HEK293 (cell line): ENCODE data around the gene CTDNEP1.

Experiments used
- CTCF ChIA-PET: fragments of 350-600 bp; formaldehyde crosslinking; extraction: SDS; loops from one replicate; lab custom pipeline; 2021; ENCODE audit warnings: antibody characterized with exemption; lab: Yijun Ruan, JAX
- POLR2A ChIA-PET: fragments of 300-600 bp; formaldehyde crosslinking; extraction: SDS; loops from one replicate; lab custom pipeline; 2020; ENCODE audit warnings: antibody characterized with exemption, inconsistent platforms; lab: Yijun Ruan, JAX
- H3K27ac ChIP-seq: fragments of 200-500 bp; sonication (Bioruptor generic); 2 replicates; pipeline ENCODE4 v1.5.1; 2014; ENCODE audit warnings: low read depth, low read length, control low read depth, inconsistent platforms; ENCODE audit errors: extremely low read depth
- H3K36me3 ChIP-seq, 2 experiments: fragments of 200-500 bp in 1 of 2; sonication (Bioruptor generic) in 1 of 2; 1 replicate in 1 of 2; 2 replicates in 1 of 2; pipeline ENCODE4 v1.5.1; 2014 to 2017; ENCODE audit warnings: inconsistent platforms in 2 of 2, low read length in 2 of 2; ENCODE audit not compliant: control insufficient read depth in 2 of 2, insufficient read depth in 1 of 2
- H3K4me1 ChIP-seq: fragments of 200-500 bp; sonication (Bioruptor generic); 2 replicates; pipeline ENCODE4 v1.5.1; 2014; ENCODE audit warnings: mild to moderate bottlenecking, low read length, inconsistent platforms; ENCODE audit not compliant: control insufficient read depth, insufficient read depth
- H3K4me3 ChIP-seq: 2 replicates; pipeline ENCODE4 v1.5.1; 2011; ENCODE audit warnings: low read depth, mild to moderate bottlenecking, control low read depth, low read length, moderate library complexity
- H3K9me3 ChIP-seq: fragments of 200-500 bp; sonication (Bioruptor generic); 2 replicates; pipeline ENCODE4 v1.5.1; 2014; ENCODE audit warnings: low read depth, low read length, inconsistent platforms; ENCODE audit not compliant: control insufficient read depth, insufficient read depth
- BCL11A ChIP-seq: fragments of 450-650 bp; formaldehyde crosslinking; IDR thresholded peaks from 2 replicates; pipeline ENCODE4 v1.5.1; 2016; ENCODE audit warnings: low read depth, missing biosample characterization, missing genetic modification characterization
- GLIS1 ChIP-seq: fragments of 450-650 bp; formaldehyde crosslinking; IDR thresholded peaks from 2 replicates; pipeline ENCODE4 v1.5.1; 2016; ENCODE audit warnings: missing biosample characterization, missing genetic modification characterization
- GLIS2 ChIP-seq: fragments of 450-650 bp; formaldehyde crosslinking; IDR thresholded peaks from 2 replicates; pipeline ENCODE4 v1.5.1; 2016; ENCODE audit warnings: missing biosample characterization, missing genetic modification characterization
- KLF8 ChIP-seq: fragments of 450-650 bp; formaldehyde crosslinking; IDR thresholded peaks from 2 replicates; pipeline ENCODE4 v1.5.1; 2016; ENCODE audit warnings: missing biosample characterization, missing genetic modification characterization
- MYNN ChIP-seq: fragments of 450-650 bp; formaldehyde crosslinking; IDR thresholded peaks from 2 replicates; pipeline ENCODE4 v1.5.1; 2016; ENCODE audit warnings: missing biosample characterization, missing genetic modification characterization, borderline replicate concordance
- RBAK ChIP-seq: fragments of 450-650 bp; formaldehyde crosslinking; IDR thresholded peaks from 2 replicates; pipeline ENCODE4 v1.5.1; 2016; ENCODE audit warnings: missing biosample characterization, missing genetic modification characterization
- SCRT2 ChIP-seq: fragments of 450-650 bp; formaldehyde crosslinking; IDR thresholded peaks from 2 replicates; pipeline ENCODE4 v1.5.1; 2016; ENCODE audit warnings: missing biosample characterization, missing genetic modification characterization
- ZBTB7A ChIP-seq: fragments of 450-650 bp; formaldehyde crosslinking; IDR thresholded peaks from 2 replicates; pipeline ENCODE4 v1.5.1; 2016; ENCODE audit warnings: low read depth, missing biosample characterization, missing genetic modification characterization
- ZFP69B ChIP-seq: fragments of 450-650 bp; formaldehyde crosslinking; IDR thresholded peaks from 2 replicates; pipeline ENCODE4 v1.5.1; 2016; ENCODE audit warnings: missing biosample characterization, missing genetic modification characterization
- ZNF169 ChIP-seq: fragments of 450-650 bp; formaldehyde crosslinking; IDR thresholded peaks from 2 replicates; pipeline ENCODE4 v1.5.1; 2016; ENCODE audit warnings: missing biosample characterization, missing genetic modification characterization
- ZNF202 ChIP-seq: fragments of 450-650 bp; formaldehyde crosslinking; IDR thresholded peaks from 2 replicates; pipeline ENCODE4 v1.5.1; 2016; ENCODE audit warnings: missing biosample characterization, missing genetic modification characterization, borderline replicate concordance
- ZNF214 ChIP-seq: fragments of 450-650 bp; formaldehyde crosslinking; IDR thresholded peaks from 2 replicates; pipeline ENCODE4 v1.5.1; 2017; ENCODE audit warnings: missing biosample characterization, mild to moderate bottlenecking, missing genetic modification characterization, borderline replicate concordance
- ZNF292 ChIP-seq: fragments of 450-650 bp; formaldehyde crosslinking; IDR thresholded peaks from 2 replicates; pipeline ENCODE4 v1.5.1; 2016; ENCODE audit warnings: low read depth, missing biosample characterization, missing genetic modification characterization, borderline replicate concordance
- ZNF311 ChIP-seq: fragments of 450-650 bp; formaldehyde crosslinking; IDR thresholded peaks from 2 replicates; pipeline ENCODE4 v1.5.1; 2017; ENCODE audit warnings: missing biosample characterization, missing genetic modification characterization, borderline replicate concordance
- ZNF335 ChIP-seq: fragments of 450-650 bp; formaldehyde crosslinking; conservative IDR thresholded peaks from 2 replicates; pipeline ENCODE4 v1.5.1; 2016; ENCODE audit warnings: missing biosample characterization, missing genetic modification characterization
- ZNF600 ChIP-seq: fragments of 450-650 bp; formaldehyde crosslinking; IDR thresholded peaks from 2 replicates; pipeline ENCODE4 v1.5.1; 2016; ENCODE audit warnings: missing biosample characterization, missing genetic modification characterization
- ZNF626 ChIP-seq: fragments of 450-650 bp; sonication (Bioruptor Pico); formaldehyde crosslinking; IDR thresholded peaks from 2 replicates; pipeline ENCODE4 v1.5.1; 2018; ENCODE audit warnings: missing biosample characterization, missing genetic modification characterization, inconsistent platforms
- TF ChIP-seq, protein P1 (sequence below): fragments of 450-650 bp; formaldehyde crosslinking; IDR thresholded peaks from 2 replicates; pipeline ENCODE4 v1.5.1; 2016; ENCODE audit warnings: missing biosample characterization, missing genetic modification characterization
- TF ChIP-seq, protein P2 (sequence below): fragments of 450-650 bp; IDR thresholded peaks from 2 replicates; pipeline ENCODE4 v1.5.1; 2018; ENCODE audit warnings: missing biosample characterization, missing genetic modification characterization
- TF ChIP-seq, protein P3 (sequence below): fragments of 450-650 bp; formaldehyde crosslinking; IDR thresholded peaks from 2 replicates; pipeline ENCODE4 v1.5.1; 2016; ENCODE audit warnings: missing biosample characterization, missing genetic modification characterization

The CTDNEP1 gene

DNA sequence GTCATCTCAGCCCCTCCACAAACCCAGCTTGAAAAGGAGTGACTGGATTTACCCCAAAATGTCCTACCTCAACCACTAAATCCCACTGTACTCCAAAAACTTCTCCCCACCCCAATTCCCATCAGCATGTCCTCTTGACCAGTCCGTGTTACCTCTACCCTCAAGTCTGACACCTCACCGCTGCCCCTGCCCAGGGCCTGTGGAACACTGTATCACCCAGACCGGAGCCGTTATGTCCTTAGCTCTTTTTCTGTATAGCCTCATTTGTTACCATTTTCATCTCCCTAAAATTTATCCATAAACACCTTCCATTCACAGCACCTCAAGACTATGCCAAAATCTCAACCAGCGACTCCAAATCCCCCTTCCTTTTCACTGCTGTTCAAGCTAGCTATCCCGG is 14.7 kb downstream of the CTDNEP1 start (continued):
- TF ChIP-seq ZBTB7A (tag by site-specific recombination) (no peak), SCRT2 (tag by site-specific recombination) (no peak), ZFP69B (tag by site-specific recombination) (no peak), ZNF169 (tag by site-specific recombination) (no peak)

DNA sequence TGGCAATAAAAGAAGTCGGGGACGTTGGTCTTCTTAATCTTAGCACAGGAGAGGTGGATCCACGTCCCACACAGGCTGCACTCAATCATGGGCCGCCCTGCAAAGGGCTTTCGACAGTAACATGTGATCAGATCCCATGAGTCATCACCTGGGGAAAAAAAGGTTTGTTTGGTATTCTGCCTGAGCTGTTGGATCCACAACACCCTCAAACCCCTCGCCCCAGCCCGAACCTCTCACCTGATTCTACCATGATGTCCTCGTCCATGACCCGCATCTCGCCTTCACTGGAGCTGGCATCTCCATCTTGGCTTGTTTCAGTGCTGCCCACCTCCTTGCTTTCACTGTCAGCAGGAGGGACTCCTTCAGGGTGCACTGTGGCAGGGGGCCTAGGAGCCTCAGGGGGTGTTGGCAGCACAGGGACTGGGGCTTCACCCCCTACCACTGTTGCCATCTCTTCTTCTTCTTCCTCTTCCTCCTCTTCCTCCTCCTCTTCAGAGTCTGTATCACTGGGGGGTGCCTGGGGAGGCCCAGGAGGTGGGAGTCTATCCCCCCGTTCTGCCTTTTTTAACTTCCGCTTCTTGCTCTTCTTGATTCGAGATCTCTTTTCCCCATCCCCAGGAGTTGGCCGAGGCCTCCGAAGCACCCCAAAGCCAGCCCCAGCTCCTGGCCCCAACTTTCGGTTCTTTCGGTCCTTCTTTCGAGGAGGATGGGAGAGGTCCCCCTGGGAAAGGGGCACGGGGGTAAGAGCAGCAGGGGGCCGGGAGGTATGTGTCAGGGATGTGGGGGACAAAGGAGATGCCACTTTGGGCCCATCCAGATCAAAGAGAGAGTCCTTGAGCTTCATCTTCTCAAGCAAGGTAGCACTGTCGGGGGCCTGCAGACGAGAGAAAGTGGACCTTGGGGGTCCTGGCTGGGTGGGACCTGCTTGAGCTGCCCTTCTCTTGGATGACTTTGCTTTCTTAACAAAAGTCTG is 15.6 kb downstream of the CTDNEP1 start:
- H3K4me3 ChIP-seq, result no peak overlapping the region
- CTCF ChIA-PET, result interaction anchor here (0.6 to 1.3 kb wide), 3 partner anchors 16 to 235 kb away, joined by 3 to 6 read pairs (median 4); partner anchors contain the start of genes ACADVL and DLG4
- TF ChIP-seq ZNF214 (tag by site-specific recombination) (no peak), GLIS1 (tag by site-specific recombination) (peak; percentile 58), ZNF335 (tag by site-specific recombination) (peak; percentile 66), GLIS2 (tag by site-specific recombination) (peak; percentile 80), RBAK (tag by site-specific recombination) (no peak), ZNF600 (tag by site-specific recombination) (peak; percentile 70)
- TF ChIP-seq, protein P1, sequence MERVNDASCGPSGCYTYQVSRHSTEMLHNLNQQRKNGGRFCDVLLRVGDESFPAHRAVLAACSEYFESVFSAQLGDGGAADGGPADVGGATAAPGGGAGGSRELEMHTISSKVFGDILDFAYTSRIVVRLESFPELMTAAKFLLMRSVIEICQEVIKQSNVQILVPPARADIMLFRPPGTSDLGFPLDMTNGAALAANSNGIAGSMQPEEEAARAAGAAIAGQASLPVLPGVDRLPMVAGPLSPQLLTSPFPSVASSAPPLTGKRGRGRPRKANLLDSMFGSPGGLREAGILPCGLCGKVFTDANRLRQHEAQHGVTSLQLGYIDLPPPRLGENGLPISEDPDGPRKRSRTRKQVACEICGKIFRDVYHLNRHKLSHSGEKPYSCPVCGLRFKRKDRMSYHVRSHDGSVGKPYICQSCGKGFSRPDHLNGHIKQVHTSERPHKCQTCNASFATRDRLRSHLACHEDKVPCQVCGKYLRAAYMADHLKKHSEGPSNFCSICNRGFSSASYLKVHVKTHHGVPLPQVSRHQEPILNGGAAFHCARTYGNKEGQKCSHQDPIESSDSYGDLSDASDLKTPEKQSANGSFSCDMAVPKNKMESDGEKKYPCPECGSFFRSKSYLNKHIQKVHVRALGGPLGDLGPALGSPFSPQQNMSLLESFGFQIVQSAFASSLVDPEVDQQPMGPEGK (tag by site-specific recombination), result peak; percentile 40
- TF ChIP-seq, protein P2, sequence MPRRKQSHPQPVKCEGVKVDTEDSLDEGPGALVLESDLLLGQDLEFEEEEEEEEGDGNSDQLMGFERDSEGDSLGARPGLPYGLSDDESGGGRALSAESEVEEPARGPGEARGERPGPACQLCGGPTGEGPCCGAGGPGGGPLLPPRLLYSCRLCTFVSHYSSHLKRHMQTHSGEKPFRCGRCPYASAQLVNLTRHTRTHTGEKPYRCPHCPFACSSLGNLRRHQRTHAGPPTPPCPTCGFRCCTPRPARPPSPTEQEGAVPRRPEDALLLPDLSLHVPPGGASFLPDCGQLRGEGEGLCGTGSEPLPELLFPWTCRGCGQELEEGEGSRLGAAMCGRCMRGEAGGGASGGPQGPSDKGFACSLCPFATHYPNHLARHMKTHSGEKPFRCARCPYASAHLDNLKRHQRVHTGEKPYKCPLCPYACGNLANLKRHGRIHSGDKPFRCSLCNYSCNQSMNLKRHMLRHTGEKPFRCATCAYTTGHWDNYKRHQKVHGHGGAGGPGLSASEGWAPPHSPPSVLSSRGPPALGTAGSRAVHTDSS (tag by site-specific recombination), result peak; percentile 86
- no peaks in the 10 kb centered on the region for H3K9me3 ChIP-seq
- no peak overlapping the region for H3K27ac ChIP-seq
- H3K36me3 ChIP-seq, result peaks cover 18 to 48% of the 10 kb centered on the region in 2 experiments
- POLR2A ChIA-PET, result interaction anchor here (0.6 to 14.2 kb wide), 2 partner anchors 14 to 65 kb away, joined by 4 to 284 read pairs; partner anchors contain the start of genes ACADVL and DLG4
- peaks cover 10% of the 10 kb centered on the region; the same call in 1 of the 2 replicates for H3K4me1 ChIP-seq

DNA sequence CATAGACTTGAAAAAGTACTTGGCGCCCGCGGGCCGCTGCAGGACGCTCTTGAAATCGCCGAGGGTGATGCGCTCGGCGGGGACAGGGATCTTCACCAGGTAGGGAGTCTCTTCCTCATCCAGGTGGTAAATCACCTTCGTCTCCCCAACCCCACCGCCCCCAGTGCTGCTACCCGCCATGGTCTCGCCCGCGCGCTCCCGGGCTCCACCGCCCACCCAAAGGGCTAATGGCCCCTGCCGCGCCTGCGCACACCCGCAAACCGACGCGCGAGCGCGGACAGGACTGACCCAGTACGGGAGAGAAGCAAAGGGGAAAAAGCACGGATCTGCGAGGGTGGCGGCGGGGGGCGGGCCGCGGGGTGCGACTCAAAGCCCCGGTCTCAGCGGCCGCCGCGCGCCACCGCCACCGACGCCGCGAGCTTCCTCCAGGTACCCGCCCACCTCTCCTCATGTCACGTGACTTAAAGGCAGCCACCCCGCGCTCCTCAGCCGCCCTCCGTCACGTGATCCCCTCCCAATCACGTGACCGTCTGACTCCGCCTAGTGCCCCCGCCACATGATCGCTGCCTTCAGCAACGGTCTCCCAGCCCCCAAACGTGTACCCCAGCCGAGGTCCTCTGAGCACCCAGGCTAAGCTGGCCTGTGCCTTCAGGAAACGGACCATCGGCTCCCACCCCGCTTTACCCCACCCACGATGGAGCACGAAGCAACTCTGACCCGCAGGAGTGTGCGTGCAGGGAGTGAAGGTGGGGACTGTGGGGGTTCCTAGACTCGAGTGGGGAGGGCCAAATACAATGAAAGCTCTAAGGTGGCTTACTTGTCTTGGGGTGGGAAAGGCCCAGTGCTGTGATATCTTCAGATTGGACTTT is 17.2 kb downstream of the CTDNEP1 start, which contains the start of gene DVL2:
Gene DVL2, minus strand, starts transcription at position 435 of the 869 bp plus-strand sequence. Its CDS starts 255 bp downstream, at position 180.
- ChIA-PET CTCF (interaction anchor here (0.7 to 1.6 kb wide), 2 partner anchors 14 to 554 kb away, joined by 3 to 6 read pairs; partner anchors contain the start of genes ACADVL and DLG4), POLR2A (interaction anchor here (0.6 to 14.2 kb wide), 16 partner anchors 8 to 471 kb away, joined by 3 to 284 read pairs (median 3); partner anchors contain the start of genes ACADVL, CTDNEP1, DLG4 and GABARAP)
- Histone ChIP-seq H3K36me3 (peaks cover 18 to 52% of the 10 kb centered on the region in 2 experiments), H3K27ac (peak within 1 kb of the TSS; percentile 82), H3K4me3 (peak within 1 kb of the TSS; percentile 87), H3K9me3 (no peaks in the 10 kb centered on the region), H3K4me1 (peaks cover 7% of the 10 kb centered on the region; the same call in 1 of the 2 replicates)
- TF ChIP-seq ZNF202 (tag by site-specific recombination), result peak; percentile 81; the same call in 1 of the 2 replicates
- no peak for TF ChIP-seq BCL11A (tag by site-specific recombination)
- TF ChIP-seq, protein P3, sequence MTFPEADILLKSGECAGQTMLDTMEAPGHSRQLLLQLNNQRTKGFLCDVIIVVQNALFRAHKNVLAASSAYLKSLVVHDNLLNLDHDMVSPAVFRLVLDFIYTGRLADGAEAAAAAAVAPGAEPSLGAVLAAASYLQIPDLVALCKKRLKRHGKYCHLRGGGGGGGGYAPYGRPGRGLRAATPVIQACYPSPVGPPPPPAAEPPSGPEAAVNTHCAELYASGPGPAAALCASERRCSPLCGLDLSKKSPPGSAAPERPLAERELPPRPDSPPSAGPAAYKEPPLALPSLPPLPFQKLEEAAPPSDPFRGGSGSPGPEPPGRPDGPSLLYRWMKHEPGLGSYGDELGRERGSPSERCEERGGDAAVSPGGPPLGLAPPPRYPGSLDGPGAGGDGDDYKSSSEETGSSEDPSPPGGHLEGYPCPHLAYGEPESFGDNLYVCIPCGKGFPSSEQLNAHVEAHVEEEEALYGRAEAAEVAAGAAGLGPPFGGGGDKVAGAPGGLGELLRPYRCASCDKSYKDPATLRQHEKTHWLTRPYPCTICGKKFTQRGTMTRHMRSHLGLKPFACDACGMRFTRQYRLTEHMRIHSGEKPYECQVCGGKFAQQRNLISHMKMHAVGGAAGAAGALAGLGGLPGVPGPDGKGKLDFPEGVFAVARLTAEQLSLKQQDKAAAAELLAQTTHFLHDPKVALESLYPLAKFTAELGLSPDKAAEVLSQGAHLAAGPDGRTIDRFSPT (tag by site-specific recombination), result no peak; the same call in 1 of the 2 replicates
- no peak for TF ChIP-seq ZNF311 (tag by site-specific recombination)
- no peak for TF ChIP-seq ZNF626 (tag by site-specific recombination)
- TF ChIP-seq ZNF292 (tag by site-specific recombination), result peak; percentile 97
- TF ChIP-seq MYNN (tag by site-specific recombination), result peak; percentile 68; the same call in 1 of the 2 replicates
- peak; percentile 100 for TF ChIP-seq KLF8 (tag by site-specific recombination)
